Heart left ventricle (tissue), 16 donors: ENCODE data around the gene VCL. TPM values are rescaled to one million over a fixed set of nuclear protein-coding genes. Genes with fewer than 3 reads are reported as not detected.

Experiments used
- ATAC-seq, 4 donors: fragments of 200-7000 bp; cut with Tn5 transposase; one replicate each; pipeline ENCODE4 v1.9.1; 2020 to 2022; ENCODE audit warnings: moderate library complexity in 4 of 4, mild to moderate bottlenecking in 3 of 4, moderate number of reproducible peaks in 1 of 4
- DNase-seq, 5 donors: peaks; one replicate each; pipeline ENCODE4 v3.0.0-alpha.2; 2020
- H3K27ac ChIP-seq, 12 donors: fragments of 200-600 bp; sonication (generic) in 4 of 12; one replicate each; pipeline versions ENCODE4 v1.5.0 to v1.8.0; 2016 to 2022; ENCODE audit warnings: mild to moderate bottlenecking in 2 of 12
- H3K27me3 ChIP-seq, 9 donors: fragments of 200-600 bp; sonication (generic) in 2 of 9; one replicate each; pipeline versions ENCODE4 v1.5.1 to v1.8.0; 2016 to 2022; ENCODE audit warnings: mild to moderate bottlenecking in 3 of 9
- H3K36me3 ChIP-seq, 9 donors: fragments of 200-600 bp; sonication (generic) in 2 of 9; one replicate each; pipeline versions ENCODE4 v1.5.0 to v1.8.0; 2018 to 2022; ENCODE audit warnings: mild to moderate bottlenecking in 2 of 9
- H3K4me1 ChIP-seq, 12 donors: fragments of 200-600 bp; sonication (generic) in 4 of 12; one replicate each; pipeline versions ENCODE4 v1.5.0 to v1.8.0; 2016 to 2022; ENCODE audit warnings: mild to moderate bottlenecking in 3 of 12
- H3K4me3 ChIP-seq, 12 donors: fragments of 200-600 bp; sonication (generic) in 4 of 12; one replicate each; pipeline versions ENCODE4 v1.5.0 to v1.8.0; 2017 to 2022; ENCODE audit warnings: mild to moderate bottlenecking in 9 of 12, moderate library complexity in 4 of 12
- H3K9me3 ChIP-seq, 12 donors: fragments of 200-600 bp; sonication (generic) in 4 of 12; one replicate each; pipeline versions ENCODE4 v1.5.0 to v1.8.0; 2016 to 2022; ENCODE audit warnings: mild to moderate bottlenecking in 1 of 12
- CTCF ChIP-seq, 12 donors: fragments of 200-600 bp; sonication (generic) in 4 of 12; IDR thresholded peaks; one replicate each; pipeline versions ENCODE4 v1.5.0 to v1.8.0; 2018 to 2022; ENCODE audit warnings: antibody characterized with exemption in 12 of 12, mild to moderate bottlenecking in 5 of 12
- POLR2A ChIP-seq, 2 donors: fragments of 450-650 bp; IDR thresholded peaks; one replicate each; pipeline ENCODE4 v1.6.1; 2017; ENCODE audit warnings: antibody characterized with exemption in 2 of 2, mild to moderate bottlenecking in 2 of 2, moderate library complexity in 2 of 2
- WGBS, 4 donors: extraction: QIAGEN DNeasy Blood & Tissue Kit in 2 of 4; methylation state at CpG; one replicate each; pipeline versions ENCODE4 v1.1.5 to v1.1.7; 2013 to 2018; 5-methylcytosine and 5-hydroxymethylcytosine counted together
- intact Hi-C, 10 donors: fragments of 100-400 bp; cut with DNase I; formaldehyde crosslinking; loops; one replicate each; pipeline versions ENCODE4 v1.11.1 to v1.14.2; 2022
- polyA plus RNA-seq, 2 donors: library from polyadenylated mRNA; stranded (reverse); fragments of 200-250 nt; gene quantifications; one replicate each; pipeline ENCODE4 v1.2.3, GENCODE V29; 2013
- total RNA-seq, 9 donors: library from RNA; depleted of rRNA in 2 of 9; stranded (reverse); fragments of >200 nt in 2 of 9; fragmentation: NEBNext Ultra II Directional in 3 of 9; extraction: Animal tissue kit (Norgen Biotek cat#: 25700) in 3 of 9; gene quantifications; one replicate each; pipeline versions ENCODE4 v1.1.0 to v1.2.4, GENCODE V29; 2016 to 2023
- donor health status: ischemic (EF 13 %, LVEDD 7.1; RV severe dilation, severe dysfunction).
- donor health status: healthy with polysubstance abuse.
- donor health status: DM: no; HTN: yes; CAD: no.
- donor health status: DM: no; HTN: no; CAD: no.
- donor health status: ischemic (EF 25% LVEDD 6.9; RV normal size, moderate dysfunction).
- donor health status: ischemic (EF 25% LVEDD 5.7; RV mildly dilated, moderate dysfunction).
- donor health status: healthy.
- donor health status: DM: yes; HTN: yes; CAD: no.
- donor health status: ischemic (EF 35%, LVEDD 5.7; RV mildly dilated, moderate dysfunction).
- donor health status: nonischemic (EF 11% LVEDD 7.7; RV severe dilation, severe dysfunction).
- donor health status: DM: yes; HTN: yes; CAD: no.
- donor health status: PGD.
- donor health status: ischemic (EF 29% LVEDD 5.4; RV normal size, mild dysfunction).
- donor health status: nonischemic (EF 23%, LVEDD 6.1; RV moderate dilation, normal function).

The VCL gene
- total and polyA plus RNA-seq, 11 donors: 84.5 to 543 (median 273) TPM

- no peaks in the 10 kb centered on the region for H3K9me3 ChIP-seq
- 60 to 74% (median 67%) methylated on average over 3 of the region's 3 CpGs for WGBS, 4 donors
- H3K36me3 ChIP-seq: peaks cover 0 to 14% (median 8%) of the 10 kb centered on the region in 9 donors
- intact Hi-C loops: no loop called here
- H3K27me3 ChIP-seq: no peaks in the 10 kb centered on the region
- no peak for TF ChIP-seq CTCF (IDR thresholded peaks at IDR 0.05)
- no peak for DNase-seq
- H3K4me1 ChIP-seq: peaks cover 6 to 82% (median 39%) of the 10 kb centered on the region in 12 donors
- H3K27ac ChIP-seq: peak overlapping the region in 1 of 12 donors; percentile 41
- no peak overlapping the region for H3K4me3 ChIP-seq
- no peak for ATAC-seq
Measured at GRCh38 chr10:74032900-74033655, 35.2 kb downstream of the VCL start.

- H3K27me3 ChIP-seq: no peaks in the 10 kb centered on the region
- WGBS, 4 donors: 89 to 97% (median 91%) methylated on average over 1 of the region's 1 CpG
- H3K4me1 ChIP-seq: peaks cover 6 to 83% (median 42%) of the 10 kb centered on the region in 12 donors
- ATAC-seq: no peak
- DNase-seq: no peak
- H3K4me3 ChIP-seq: no peak overlapping the region
- TF ChIP-seq POLR2A (IDR thresholded peaks at IDR 0.05) (no peak), CTCF (IDR thresholded peaks at IDR 0.05) (no peak)
- no peaks in the 10 kb centered on the region for H3K9me3 ChIP-seq
- H3K27ac ChIP-seq: peak overlapping the region in 2 of 12 donors; percentile 2 to 68
- intact Hi-C loops: no loop called here
- H3K36me3 ChIP-seq: peaks cover 0 to 12% (median 8%) of the 10 kb centered on the region in 9 donors
Measured at GRCh38 chr10:74033702-74034101, 35.8 kb downstream of the VCL start.

- DNase-seq: no peak
- no peaks in the 10 kb centered on the region for H3K9me3 ChIP-seq
- no peak for ATAC-seq
- peaks cover 2 to 83% (median 47%) of the 10 kb centered on the region in 12 donors for H3K4me1 ChIP-seq
- peak overlapping the region in 3 of 12 donors; percentile 2 to 68 (median 9) for H3K27ac ChIP-seq
- no peaks in the 10 kb centered on the region for H3K27me3 ChIP-seq
- 60 to 67% (median 63%) methylated on average over 2 of the region's 2 CpGs for WGBS, 4 donors
- peaks cover 0 to 11% (median 8%) of the 10 kb centered on the region in 9 donors for H3K36me3 ChIP-seq
- intact Hi-C loops: no loop called here
- no peak overlapping the region for H3K4me3 ChIP-seq
- no peak for TF ChIP-seq CTCF (IDR thresholded peaks at IDR 0.05)
- no peak for TF ChIP-seq POLR2A (IDR thresholded peaks at IDR 0.05)
Measured at GRCh38 chr10:74034301-74034700, 36.4 kb downstream of the VCL start.

GRCh38 chr10:74035303-74035702 lies 37.4 kb downstream of the VCL start:
- Histone ChIP-seq H3K4me3 (no peak overlapping the region), H3K9me3 (no peaks in the 10 kb centered on the region), H3K27ac (peak overlapping the region in 8 of 12 donors; percentile 0 to 68 (median 22)), H3K4me1 (peaks cover 3 to 84% (median 48%) of the 10 kb centered on the region in 12 donors), H3K36me3 (peaks cover 0 to 11% (median 8%) of the 10 kb centered on the region in 9 donors), H3K27me3 (no peaks in the 10 kb centered on the region)
- ATAC-seq (no peak), DNase-seq (no peak)
- WGBS, 4 donors: 2 to 5% (median 2%) methylated on average over 1 of the region's 1 CpG
- intact Hi-C loops: no loop called here
- TF ChIP-seq CTCF (IDR thresholded peaks at IDR 0.05) (peak in 5 of 12 donors; percentile 8 to 27 (median 11)), POLR2A (IDR thresholded peaks at IDR 0.05) (no peak)
